Gastrocnemius medialis (tissue), 4 donors: ENCODE measurements around the gene DAW1. TPM values are rescaled to one million over a fixed set of nuclear protein-coding genes. Genes with fewer than 3 reads are reported as not detected.

Source experiments
- ATAC-seq, 2 donors: fragments of 150-250 bp; one replicate each; pipeline ENCODE4 v1.9.1; 2016
- DNase-seq, 2 donors: peaks; one replicate each; pipeline ENCODE4 v3.0.0-alpha.2; 2019
- H3K27ac ChIP-seq, 4 donors: fragments of 200-600 bp; sonication (generic); 1 replicate in 1 of 4; 2 replicates in 3 of 4; pipeline ENCODE4 v1.5.1; 2016 to 2018; ENCODE audit warnings: mild to moderate bottlenecking in 2 of 4, moderate library complexity in 1 of 4
- H3K27me3 ChIP-seq, 3 donors: fragments of 200-600 bp; sonication (generic) in 2 of 3; 1 replicate in 1 of 3; 2 replicates in 2 of 3; pipeline versions ENCODE4 v1.5.1 to v1.6.0; 2016 to 2019; ENCODE audit warnings: mild to moderate bottlenecking in 1 of 3, moderate library complexity in 1 of 3
- H3K36me3 ChIP-seq, 2 donors: fragments of 200-600 bp; sonication (generic) in 1 of 2; one replicate each; pipeline ENCODE4 v1.5.1; 2017 to 2018
- H3K4me1 ChIP-seq, 2 donors: fragments of 200-600 bp; sonication (generic) in 1 of 2; one replicate each; pipeline ENCODE4 v1.5.1; 2016 to 2017; ENCODE audit warnings: mild to moderate bottlenecking in 2 of 2
- H3K4me3 ChIP-seq, 4 donors: fragments of 200-600 bp; sonication (generic) in 3 of 4; 1 replicate in 1 of 4; 2 replicates in 3 of 4; pipeline ENCODE4 v1.5.1; 2016 to 2019; ENCODE audit warnings: mild to moderate bottlenecking in 2 of 4
- H3K9me3 ChIP-seq, 3 donors: fragments of 200-600 bp; sonication (generic) in 2 of 3; 1 replicate in 1 of 3; 2 replicates in 2 of 3; pipeline ENCODE4 v1.5.1; 2016 to 2019
- POLR2A ChIP-seq, 2 donors: fragments of 450-650 bp; IDR thresholded peaks; one replicate each; pipeline ENCODE4 v1.6.1; 2017; ENCODE audit warnings: antibody characterized with exemption in 2 of 2, mild to moderate bottlenecking in 2 of 2, moderate library complexity in 2 of 2
- in situ Hi-C, 4 donors: fragments of 200-750 bp; cut with MboI; loops; one replicate each; pipeline versions ENCODE4 v1.15.0 to v1.8.0; 2017; ENCODE audit warnings: low sequenced_read_pairs in 4 of 4
- intact Hi-C: fragments of 100-400 bp; cut with DNase I; formaldehyde crosslinking; loops from one replicate; pipeline ENCODE4 v1.15.1; 2023; ENCODE audit warnings: low total_unique reads
- total RNA-seq, 4 donors: library from RNA; depleted of rRNA; stranded (reverse); fragments of >200 nt; gene quantifications; one replicate each; pipeline versions ENCODE4 v1.1.0 to v1.2.3, GENCODE V29; 2016
- TF ChIP-seq, protein P1 (sequence below), 5 experiments: fragments of 450-650 bp in 3 of 5; fragments of 200-600 bp in 2 of 5; sonication (generic) in 2 of 5; IDR thresholded peaks in 4 of 5; conservative IDR thresholded peaks in 1 of 5; 1 replicate in 4 of 5; 2 replicates in 1 of 5; pipeline ENCODE4 v1.5.1; 2016 to 2019; ENCODE audit warnings: antibody characterized with exemption in 5 of 5, mild to moderate bottlenecking in 3 of 5, moderate library complexity in 3 of 5

Gene DAW1
- total RNA-seq, 4 donors from 2014 or later = not detected

DNA sequence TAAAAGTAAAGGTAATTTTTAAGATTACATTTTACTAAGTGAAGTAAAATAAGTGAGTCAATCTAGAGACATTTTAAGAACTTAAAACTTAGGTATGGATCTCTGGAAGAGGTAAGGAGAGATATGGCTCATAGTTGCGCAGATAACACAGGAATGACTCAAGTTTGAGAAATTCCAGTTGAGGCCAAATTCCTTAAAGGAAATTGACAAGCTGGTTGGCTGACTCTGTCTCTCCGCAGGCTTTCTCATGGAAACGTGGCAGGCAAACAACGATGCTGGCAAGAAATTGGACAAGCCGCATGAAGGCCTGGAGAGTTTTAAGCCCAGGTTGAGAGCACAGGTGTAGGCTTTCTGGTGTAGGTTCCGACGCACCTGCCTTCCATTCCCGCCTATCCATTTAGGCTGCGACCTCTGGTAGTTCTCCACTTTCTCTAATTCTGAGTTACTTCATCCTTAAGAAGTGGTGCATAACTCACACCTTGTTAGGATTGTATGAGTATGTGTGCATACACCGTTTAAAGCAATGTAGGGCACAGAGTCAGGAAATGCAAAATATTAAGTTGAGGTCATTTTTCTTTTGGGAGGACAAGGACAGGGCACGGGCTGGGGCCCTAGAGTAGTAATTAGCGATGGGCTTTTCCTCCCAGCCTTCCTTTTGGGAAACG, 589 bp upstream of the DAW1 start:
- peak overlapping the region in 1 of 4 donors; percentile 34 for H3K4me3 ChIP-seq
- no peaks in the 10 kb centered on the region for H3K4me1 ChIP-seq
- no peak for TF ChIP-seq POLR2A (IDR thresholded peaks at IDR 0.05)
- TF ChIP-seq, protein P1, sequence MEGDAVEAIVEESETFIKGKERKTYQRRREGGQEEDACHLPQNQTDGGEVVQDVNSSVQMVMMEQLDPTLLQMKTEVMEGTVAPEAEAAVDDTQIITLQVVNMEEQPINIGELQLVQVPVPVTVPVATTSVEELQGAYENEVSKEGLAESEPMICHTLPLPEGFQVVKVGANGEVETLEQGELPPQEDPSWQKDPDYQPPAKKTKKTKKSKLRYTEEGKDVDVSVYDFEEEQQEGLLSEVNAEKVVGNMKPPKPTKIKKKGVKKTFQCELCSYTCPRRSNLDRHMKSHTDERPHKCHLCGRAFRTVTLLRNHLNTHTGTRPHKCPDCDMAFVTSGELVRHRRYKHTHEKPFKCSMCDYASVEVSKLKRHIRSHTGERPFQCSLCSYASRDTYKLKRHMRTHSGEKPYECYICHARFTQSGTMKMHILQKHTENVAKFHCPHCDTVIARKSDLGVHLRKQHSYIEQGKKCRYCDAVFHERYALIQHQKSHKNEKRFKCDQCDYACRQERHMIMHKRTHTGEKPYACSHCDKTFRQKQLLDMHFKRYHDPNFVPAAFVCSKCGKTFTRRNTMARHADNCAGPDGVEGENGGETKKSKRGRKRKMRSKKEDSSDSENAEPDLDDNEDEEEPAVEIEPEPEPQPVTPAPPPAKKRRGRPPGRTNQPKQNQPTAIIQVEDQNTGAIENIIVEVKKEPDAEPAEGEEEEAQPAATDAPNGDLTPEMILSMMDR (IDR thresholded peaks at IDR 0.05 in 4 of 5, conservative IDR thresholded peaks at IDR 0.05 in 1 of 5) = no peak
- intact Hi-C loops = no loop called here
- H3K27ac ChIP-seq = no peak overlapping the region
- DNase-seq = no peak
- no peaks in the 10 kb centered on the region for H3K9me3 ChIP-seq
- H3K36me3 ChIP-seq = no peaks in the 10 kb centered on the region
- no peak for ATAC-seq
- H3K27me3 ChIP-seq = peaks cover 0 to 6% (median 5%) of the 10 kb centered on the region in 3 donors
- in situ Hi-C loops = no loop called here

DNA sequence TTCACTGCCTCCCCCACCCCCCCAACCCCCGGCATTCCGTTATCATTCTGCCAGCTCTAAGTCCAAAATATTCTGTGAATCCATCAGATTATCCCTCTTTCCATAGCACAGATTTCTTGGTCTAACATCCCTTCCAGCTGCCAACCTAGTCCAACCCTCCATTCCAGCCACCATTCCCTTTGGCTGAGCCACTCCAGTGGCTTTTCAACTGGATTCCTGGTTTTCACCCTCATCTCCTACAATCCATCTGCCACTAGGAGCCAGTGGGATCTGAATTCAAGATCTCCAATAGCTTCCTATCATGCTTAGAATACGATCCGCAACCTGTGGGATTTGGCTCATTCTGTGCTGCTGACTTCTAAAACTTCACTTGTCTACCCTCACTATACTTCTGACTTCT, 1.2 kb downstream of the DAW1 start:
- in situ Hi-C loops (no loop called here), intact Hi-C loops (no loop called here)
- DNase-seq (no peak), ATAC-seq (no peak)
- H3K4me3 ChIP-seq = no peak overlapping the region
- no peaks in the 10 kb centered on the region for H3K36me3 ChIP-seq
- peaks cover 0 to 6% (median 5%) of the 10 kb centered on the region in 3 donors for H3K27me3 ChIP-seq
- TF ChIP-seq POLR2A (IDR thresholded peaks at IDR 0.05) = no peak
- TF ChIP-seq, protein P1 (IDR thresholded peaks at IDR 0.05 in 4 of 5, conservative IDR thresholded peaks at IDR 0.05 in 1 of 5) = no peak
- H3K27ac ChIP-seq = no peak overlapping the region
- H3K9me3 ChIP-seq = no peaks in the 10 kb centered on the region
- H3K4me1 ChIP-seq = no peaks in the 10 kb centered on the region

DNA sequence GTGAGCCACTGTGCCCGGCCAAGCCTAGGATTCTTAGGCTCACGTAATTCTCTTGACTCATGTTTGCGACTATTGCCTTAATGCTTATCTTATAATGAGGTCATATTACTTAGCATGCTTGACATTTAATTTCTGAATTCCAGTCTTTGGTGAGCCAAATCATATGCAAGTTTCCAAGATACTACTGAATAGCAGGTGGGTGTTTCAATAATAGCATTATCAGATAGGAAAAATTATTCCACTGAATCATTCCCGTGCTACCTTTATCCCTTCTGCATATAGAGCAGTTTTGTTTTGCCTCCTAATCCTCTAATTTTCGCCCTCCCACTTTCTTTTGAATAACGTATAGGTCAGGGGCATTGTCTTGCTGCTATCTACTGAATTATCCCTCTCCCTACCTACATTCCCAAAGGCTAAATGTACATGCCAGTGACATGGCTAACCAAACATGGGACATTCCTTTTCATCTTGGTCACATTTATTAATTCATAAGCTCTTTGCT, 4.9 kb downstream of the DAW1 start:
- DNase-seq (no peak), ATAC-seq (no peak)
- in situ Hi-C loops (loop anchor here in 2 of 4 donors (25.0 kb wide), 1 partner anchor 786 kb away; no protein-coding TSS in a partner anchor), intact Hi-C loops (no loop called here)
- H3K27ac ChIP-seq = no peak overlapping the region
- H3K9me3 ChIP-seq = no peaks in the 10 kb centered on the region
- TF ChIP-seq, protein P1 (IDR thresholded peaks at IDR 0.05 in 4 of 5, conservative IDR thresholded peaks at IDR 0.05 in 1 of 5) = no peak
- H3K36me3 ChIP-seq = no peaks in the 10 kb centered on the region
- peaks cover 0 to 6% (median 5%) of the 10 kb centered on the region in 3 donors for H3K27me3 ChIP-seq
- H3K4me3 ChIP-seq = no peak overlapping the region
- no peaks in the 10 kb centered on the region for H3K4me1 ChIP-seq

DNA sequence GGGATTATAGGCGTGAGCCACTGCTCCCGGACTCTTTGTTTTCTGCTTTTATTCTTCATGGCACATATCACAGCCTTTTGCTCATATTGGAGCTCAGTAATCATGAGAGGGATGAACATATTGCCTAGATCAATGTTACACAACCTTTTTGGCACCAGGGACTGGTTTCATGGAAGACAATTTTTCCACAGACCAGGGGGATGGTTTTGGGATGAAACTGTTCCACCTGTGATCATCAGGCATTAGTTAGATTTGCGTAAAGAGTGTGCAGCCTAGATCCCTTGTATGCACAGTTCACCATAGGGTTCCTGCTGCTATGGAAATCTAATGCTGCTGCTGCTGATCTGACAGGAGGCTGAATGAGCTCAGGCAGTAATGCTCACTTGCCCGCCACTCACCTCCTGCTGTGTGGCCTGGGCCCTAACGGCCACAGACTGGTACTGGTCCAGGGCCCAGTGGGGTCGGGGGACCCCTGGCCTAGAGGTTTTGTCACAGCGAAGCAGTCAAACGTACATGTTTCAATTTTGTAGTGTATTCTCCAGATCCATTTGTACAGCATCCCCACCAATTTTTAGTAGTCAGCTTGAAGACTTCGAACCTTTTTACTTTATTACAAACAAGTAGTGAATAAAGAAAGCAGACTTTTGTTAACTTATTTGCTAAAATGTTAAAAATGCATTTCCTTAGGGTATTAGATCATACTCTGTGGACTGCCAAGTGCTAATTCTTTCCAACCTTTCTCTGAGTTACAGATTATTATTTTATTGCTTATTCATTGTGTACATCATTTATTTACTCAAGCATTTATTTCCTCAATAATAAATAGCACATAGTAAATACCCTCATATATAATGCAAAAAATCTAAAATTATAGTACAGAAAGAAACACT, 6.2 kb downstream of the DAW1 start:
- H3K27ac ChIP-seq = peak overlapping the region in 2 of 4 donors; percentile 6 to 13
- no peaks in the 10 kb centered on the region for H3K36me3 ChIP-seq
- no peak overlapping the region for H3K4me3 ChIP-seq
- peak; percentile 36 to 77 for ATAC-seq
- no peaks in the 10 kb centered on the region for H3K9me3 ChIP-seq
- no peak for DNase-seq
- no peaks in the 10 kb centered on the region for H3K4me1 ChIP-seq
- TF ChIP-seq POLR2A (IDR thresholded peaks at IDR 0.05) = no peak
- TF ChIP-seq, protein P1 (IDR thresholded peaks at IDR 0.05 in 4 of 5, conservative IDR thresholded peaks at IDR 0.05 in 1 of 5) = no peak
- intact Hi-C loops = no loop called here
- in situ Hi-C loops = loop anchor here in 2 of 4 donors (25.0 kb wide), 1 partner anchor 785 kb away; no protein-coding TSS in a partner anchor
- H3K27me3 ChIP-seq = no peaks in the 10 kb centered on the region
